HepG2 (cell line): ENCODE measurements around the gene CCDC77. TPM values are rescaled to one million over a fixed set of nuclear protein-coding genes. Genes with fewer than 3 reads are reported as not detected.

Experiments
- ATAC-seq: fragments of 200-7000 bp; cut with Tn5 transposase; 3 replicates; pipeline ENCODE4 v1.9.1; 2020; ENCODE audit warnings: mild to moderate bottlenecking, moderate library complexity
- BruUV-seq: library from RNA; stranded (reverse); fragments of 400-500 nt; replicated peaks from 2 replicates; lab custom pipeline; 2021; lab: Mats Ljungman, UMichigan
- CTCF ChIA-PET: fragments of 300-600 bp; formaldehyde crosslinking; extraction: SDS; loops from one replicate; lab custom pipeline; 2021; ENCODE audit warnings: low total read pairs, inconsistent platforms, low intra/inter-chr PET ratio; lab: Yijun Ruan, JAX
- POLR2A ChIA-PET: fragments of 350-600 bp; sonication (Branson Sonifier 250); formaldehyde crosslinking; loops from one replicate; lab custom pipeline; 2020; ENCODE audit warnings: antibody characterized with exemption, inconsistent platforms; lab: Yijun Ruan, JAX
- DNase-seq: peaks from one replicate; pipeline ENCODE4 v3.0.0-alpha.2; 2015; ENCODE audit warnings: low spot score
- FAIRE-seq: peaks from 3 replicates; lab custom pipeline; 2011; peaks lifted over from hg19 to GRCh38; lab: Jason Lieb, UNC
- H2AFZ ChIP-seq: one replicate; pipeline ENCODE4 v1.6.1; 2011; ENCODE audit warnings: low read length, inconsistent platforms
- H3K27ac ChIP-seq: fragments of 300-600 bp; 3 replicates; pipeline ENCODE4 v1.8.0; 2011; ENCODE audit warnings: mixed run types, mild to moderate bottlenecking, mixed read lengths, low read length, inconsistent platforms; ENCODE audit not compliant: insufficient read depth; ENCODE audit errors: extremely low read length
- H3K27me3 ChIP-seq, 2 experiments: fragments of 200-600 bp in 1 of 2; 2 replicates in 1 of 2; 3 replicates in 1 of 2; pipeline versions ENCODE4 v1.6.0 to v1.8.0; 2011; ENCODE audit warnings: low read length in 2 of 2, mild to moderate bottlenecking in 2 of 2, moderate library complexity in 2 of 2, inconsistent platforms in 1 of 2; ENCODE audit not compliant: insufficient read depth in 2 of 2, control insufficient read depth in 1 of 2
- H3K36me3 ChIP-seq, 2 experiments: fragments of 200-600 bp in 1 of 2; replicated peaks in 1 of 2; 2 replicates in 1 of 2; 3 replicates in 1 of 2; pipeline versions ENCODE4 v1.5.1 to v1.8.0; 2011; ENCODE audit warnings: low read length in 2 of 2, inconsistent platforms in 1 of 2; ENCODE audit not compliant: insufficient read depth in 2 of 2, control insufficient read depth in 1 of 2
- H3K4me1 ChIP-seq: 2 replicates; pipeline ENCODE4 v1.5.1; 2012; ENCODE audit warnings: low read length, inconsistent platforms; ENCODE audit not compliant: insufficient read depth
- H3K4me2 ChIP-seq: 2 replicates; pipeline ENCODE4 v1.6.0; 2011; ENCODE audit warnings: low read depth, low read length, inconsistent platforms
- H3K4me3 ChIP-seq, 3 experiments: fragments of 200-600 bp in 1 of 3; sonication (generic), shearing (Covaris generic) in 1 of 3; replicated peaks in 1 of 3; 2 replicates each; pipeline ENCODE4 v1.5.1; 2011 to 2016; ENCODE audit warnings: low read length in 3 of 3, inconsistent platforms in 2 of 3, low read depth in 2 of 3, mild to moderate bottlenecking in 2 of 3, control low read depth in 1 of 3, mixed read lengths in 1 of 3; ENCODE audit not compliant: insufficient read depth in 1 of 3
- H3K79me2 ChIP-seq: one replicate; pipeline ENCODE4 v1.6.1; 2011; ENCODE audit warnings: low read length, inconsistent platforms; ENCODE audit not compliant: insufficient read depth
- H3K9ac ChIP-seq: 2 replicates; pipeline ENCODE4 v1.6.0; 2011; ENCODE audit warnings: mild to moderate bottlenecking, low read depth, low read length, inconsistent platforms; ENCODE audit not compliant: insufficient read depth
- H3K9me3 ChIP-seq: 2 replicates; pipeline ENCODE4 v1.5.1; 2012; ENCODE audit warnings: mild to moderate bottlenecking, low read length
- H4K20me1 ChIP-seq: 2 replicates; pipeline ENCODE4 v1.6.0; 2011; ENCODE audit warnings: inconsistent platforms, mild to moderate bottlenecking, low read length, moderate library complexity; ENCODE audit not compliant: insufficient read depth
- FOXK2 ChIP-seq: fragments of 450-650 bp; IDR thresholded peaks from 2 replicates; pipeline ENCODE4 v1.6.1; 2016
- GATA4 ChIP-seq: sonication (generic); IDR thresholded peaks from 2 replicates; pipeline ENCODE4 v1.6.1; 2016; ENCODE audit warnings: antibody characterized with exemption, low read depth, borderline replicate concordance
- KMT2B ChIP-seq: IDR thresholded peaks from 2 replicates; pipeline ENCODE4 v1.6.1; 2016; ENCODE audit warnings: missing genetic modification reagents, missing compliant biosample characterization
- MTF2 ChIP-seq: sonication (generic); formaldehyde crosslinking; IDR thresholded peaks from 2 replicates; pipeline ENCODE4 v1.5.0; 2020; ENCODE audit warnings: missing genetic modification reagents, borderline replicate concordance
- SALL1 ChIP-seq: sonication (generic); formaldehyde crosslinking; IDR thresholded peaks from 2 replicates; pipeline ENCODE4 v1.8.0; 2022; ENCODE audit warnings: mild to moderate bottlenecking, missing genetic modification reagents
- SRSF1 ChIP-seq: fragments of 200-400 bp; formaldehyde crosslinking; optimal IDR thresholded peaks from 2 replicates; pipeline ENCODE3; 2017; ENCODE audit warnings: mild to moderate bottlenecking, low read depth, low read length, moderate library complexity
- ZBTB8A ChIP-seq: sonication (generic); formaldehyde crosslinking; IDR thresholded peaks from 2 replicates; pipeline ENCODE4 v1.4.0; 2020; ENCODE audit warnings: mild to moderate bottlenecking, low read depth, missing genetic modification reagents, borderline replicate concordance
- ZNF724P ChIP-seq: sonication (generic); formaldehyde crosslinking; IDR thresholded peaks from 2 replicates; pipeline ENCODE4 v1.8.0; 2022; ENCODE audit warnings: missing genetic modification reagents, borderline replicate concordance
- ZNF737 ChIP-seq: sonication (generic); formaldehyde crosslinking; IDR thresholded peaks from 2 replicates; pipeline ENCODE4 v1.5.0; 2020; ENCODE audit warnings: missing genetic modification reagents, mild to moderate bottlenecking, borderline replicate concordance
- ZNF75D ChIP-seq: sonication (generic); formaldehyde crosslinking; IDR thresholded peaks from 2 replicates; pipeline ENCODE4 v1.8.1; 2023; ENCODE audit warnings: missing genetic modification reagents, mild to moderate bottlenecking, borderline replicate concordance
- WGBS: methylation state at CpG from one replicate; pipeline ENCODE4 v1.1.6; 2017; ENCODE audit warnings: low lambda C conversion rate; 5-methylcytosine and 5-hydroxymethylcytosine counted together
- in situ Hi-C: cut with HindIII; loops from 2 replicates; pipeline ENCODE4 v1.10.0; 2017; ENCODE audit warnings: low pct_unique_long_range_greater_than_20kb; ENCODE audit not compliant: extremely low pct_ligation_motif_present
- intact Hi-C: fragments of 100-400 bp; cut with micrococcal nuclease; formaldehyde crosslinking; loops from one replicate; pipeline ENCODE4 v1.10.0; 2022; ENCODE audit not compliant: unreplicated experiment
- polyA plus RNA-seq, 8 experiments: library from polyadenylated mRNA; depleted of rRNA in 3 of 8; stranded (reverse) in 7 of 8; unstranded in 1 of 8; fragments of >200 nt; fragmentation: Illumina TruSeq in 4 of 8; extraction: Trizol in 4 of 8; gene quantifications; 2 replicates each; pipeline versions ENCODE4 v1.2.1 to v1.2.3, GENCODE V29; 2011 to 2016; ENCODE audit warnings: low read depth in 4 of 8, missing spikeins in 1 of 8, mixed read lengths in 1 of 8; ENCODE audit not compliant: insufficient read depth in 1 of 8
- total RNA-seq, 5 experiments: library from RNA; depleted of rRNA; stranded (reverse); fragments of >200 nt; fragmentation: Illumina TruSeq; extraction: Trizol; gene quantifications; 2 replicates each; pipeline ENCODE4 v1.2.3, GENCODE V29; 2016; ENCODE audit warnings: low read depth in 1 of 5
- TF ChIP-seq, protein P1 (sequence below): sonication (generic); formaldehyde crosslinking; IDR thresholded peaks from 2 replicates; pipeline ENCODE4 v1.5.1; 2020; ENCODE audit warnings: missing genetic modification reagents, mild to moderate bottlenecking, borderline replicate concordance
- TF ChIP-seq, protein P2 (sequence below): sonication (generic); formaldehyde crosslinking; IDR thresholded peaks from 2 replicates; pipeline ENCODE4 v1.4.0; 2020; ENCODE audit warnings: missing genetic modification reagents, borderline replicate concordance
- TF ChIP-seq, protein P3 (sequence below), 2 experiments: sonication (generic) in 1 of 2; formaldehyde crosslinking in 1 of 2; IDR thresholded peaks; 2 replicates each; pipeline versions ENCODE4 v1.5.1 to v1.6.1; 2011 to 2020; ENCODE audit warnings: borderline replicate concordance in 1 of 2, low read depth in 1 of 2, low read length in 1 of 2, mild to moderate bottlenecking in 1 of 2, missing genetic modification reagents in 1 of 2, moderate library complexity in 1 of 2
- TF ChIP-seq, protein P4 (sequence below): sonication (generic); formaldehyde crosslinking; conservative IDR thresholded peaks from 2 replicates; pipeline ENCODE4 v1.8.1; 2023; ENCODE audit warnings: missing genetic modification reagents
- TF ChIP-seq, protein P5 (sequence below): sonication (generic); formaldehyde crosslinking; IDR thresholded peaks from 2 replicates; pipeline ENCODE4 v1.5.0; 2020; ENCODE audit warnings: mild to moderate bottlenecking, missing genetic modification reagents

CCDC77 gene
- total and polyA plus RNA-seq, 2 of the 13 experiments (the other 11 are each of a cell fraction or from before 2014, with no cell fraction given) = 6.4 to 16.4 TPM

DNA sequence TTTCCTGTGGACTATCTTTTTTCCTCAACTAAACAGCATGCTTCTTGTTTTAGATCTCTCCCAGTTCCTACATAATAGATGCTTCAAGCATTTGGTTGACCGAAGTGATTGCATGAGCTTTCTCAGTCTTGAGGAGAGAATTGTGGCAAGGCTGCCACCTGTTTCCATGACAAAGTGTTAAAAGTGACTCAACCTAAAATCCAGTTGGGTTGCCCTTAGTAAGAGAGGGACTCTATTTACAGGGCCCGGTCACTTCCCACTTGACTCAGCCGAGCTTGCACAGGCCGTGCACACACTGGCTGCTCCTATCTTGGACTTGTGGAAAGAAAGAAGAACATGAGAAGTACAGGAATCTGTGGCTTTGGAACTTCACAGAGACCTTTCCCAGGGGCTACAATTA lies 56.2 kb downstream of the CCDC77 start:
- CTCF ChIA-PET = interaction anchor here (11.2 kb wide), 1 partner anchor 89 kb away, joined by 227 read pairs; no protein-coding TSS in a partner anchor

More for the DNA sequence above, 56.2 kb downstream of the CCDC77 start:
- H3K4me3 ChIP-seq = no peak overlapping the region
- peaks cover 3 to 34% of the 10 kb centered on the region in 2 experiments; a peak in 3 of 5 replicates for H3K27me3 ChIP-seq
- H4K20me1 ChIP-seq = no peaks in the 10 kb centered on the region
- H3K36me3 ChIP-seq = no peaks in the 10 kb centered on the region
- no peak for ATAC-seq
- peaks cover 18% of the 10 kb centered on the region for H3K4me1 ChIP-seq
- no peaks in the 10 kb centered on the region for H3K79me2 ChIP-seq
- intact Hi-C loops = no loop called here
- BruUV-seq = no TSS peak
- no peaks in the 10 kb centered on the region for H3K9me3 ChIP-seq
- in situ Hi-C loops = loop anchor here (5.0 kb wide), 1 partner anchor 85 kb away; no protein-coding TSS in a partner anchor
- POLR2A ChIA-PET = no interaction called here
- no peak overlapping the region for H3K9ac ChIP-seq
- no peak overlapping the region for H3K27ac ChIP-seq
- DNase-seq = no peak
- FAIRE-seq = no peak
- 3% methylated on average over 4 of the region's 4 CpGs for WGBS
- no peak overlapping the region for H2AFZ ChIP-seq
- H3K4me2 ChIP-seq = no peak overlapping the region
- TF ChIP-seq ZNF75D (CRISPR knock-in tag) (no peak), MTF2 (CRISPR knock-in tag) (no peak), ZNF724P (no peak), ZNF737 (no peak), FOXK2 (no peak), KMT2B (CRISPR knock-in tag) (no peak), GATA4 (no peak), SALL1 (CRISPR knock-in tag) (no peak), SRSF1 (no peak), ZBTB8A (CRISPR knock-in tag) (no peak)
- TF ChIP-seq, protein P1, sequence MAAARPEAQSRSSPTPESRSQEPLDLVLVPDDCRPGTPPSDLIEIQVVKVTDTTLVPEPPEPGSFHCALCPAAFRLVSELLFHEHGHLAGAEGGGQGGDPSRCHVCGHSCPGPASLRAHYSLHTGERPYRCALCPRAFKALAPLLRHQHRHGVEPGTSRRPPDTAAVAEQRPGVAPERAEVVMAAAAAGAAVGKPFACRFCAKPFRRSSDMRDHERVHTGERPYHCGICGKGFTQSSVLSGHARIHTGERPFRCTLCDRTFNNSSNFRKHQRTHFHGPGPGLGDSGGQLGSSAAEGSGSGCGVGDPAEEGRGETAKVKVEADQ (CRISPR knock-in tag) = no peak
- TF ChIP-seq, protein P2, sequence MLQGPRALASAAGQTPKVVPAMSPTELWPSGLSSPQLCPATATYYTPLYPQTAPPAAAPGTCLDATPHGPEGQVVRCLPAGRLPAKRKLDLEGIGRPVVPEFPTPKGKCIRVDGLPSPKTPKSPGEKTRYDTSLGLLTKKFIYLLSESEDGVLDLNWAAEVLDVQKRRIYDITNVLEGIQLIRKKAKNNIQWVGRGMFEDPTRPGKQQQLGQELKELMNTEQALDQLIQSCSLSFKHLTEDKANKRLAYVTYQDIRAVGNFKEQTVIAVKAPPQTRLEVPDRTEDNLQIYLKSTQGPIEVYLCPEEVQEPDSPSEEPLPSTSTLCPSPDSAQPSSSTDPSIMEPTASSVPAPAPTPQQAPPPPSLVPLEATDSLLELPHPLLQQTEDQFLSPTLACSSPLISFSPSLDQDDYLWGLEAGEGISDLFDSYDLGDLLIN (CRISPR knock-in tag) = no peak
- TF ChIP-seq, protein P3, sequence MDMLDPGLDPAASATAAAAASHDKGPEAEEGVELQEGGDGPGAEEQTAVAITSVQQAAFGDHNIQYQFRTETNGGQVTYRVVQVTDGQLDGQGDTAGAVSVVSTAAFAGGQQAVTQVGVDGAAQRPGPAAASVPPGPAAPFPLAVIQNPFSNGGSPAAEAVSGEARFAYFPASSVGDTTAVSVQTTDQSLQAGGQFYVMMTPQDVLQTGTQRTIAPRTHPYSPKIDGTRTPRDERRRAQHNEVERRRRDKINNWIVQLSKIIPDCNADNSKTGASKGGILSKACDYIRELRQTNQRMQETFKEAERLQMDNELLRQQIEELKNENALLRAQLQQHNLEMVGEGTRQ (IDR thresholded peaks at IDR 0.05; ENCODE audit: low read depth, low read length) = no peak
- TF ChIP-seq, protein P3 (CRISPR knock-in tag; IDR thresholded peaks at IDR 0.05; ENCODE audit: borderline replicate concordance) = no peak
- TF ChIP-seq, protein P4, sequence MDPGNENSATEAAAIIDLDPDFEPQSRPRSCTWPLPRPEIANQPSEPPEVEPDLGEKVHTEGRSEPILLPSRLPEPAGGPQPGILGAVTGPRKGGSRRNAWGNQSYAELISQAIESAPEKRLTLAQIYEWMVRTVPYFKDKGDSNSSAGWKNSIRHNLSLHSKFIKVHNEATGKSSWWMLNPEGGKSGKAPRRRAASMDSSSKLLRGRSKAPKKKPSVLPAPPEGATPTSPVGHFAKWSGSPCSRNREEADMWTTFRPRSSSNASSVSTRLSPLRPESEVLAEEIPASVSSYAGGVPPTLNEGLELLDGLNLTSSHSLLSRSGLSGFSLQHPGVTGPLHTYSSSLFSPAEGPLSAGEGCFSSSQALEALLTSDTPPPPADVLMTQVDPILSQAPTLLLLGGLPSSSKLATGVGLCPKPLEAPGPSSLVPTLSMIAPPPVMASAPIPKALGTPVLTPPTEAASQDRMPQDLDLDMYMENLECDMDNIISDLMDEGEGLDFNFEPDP (CRISPR knock-in tag) = no peak
- TF ChIP-seq, protein P5, sequence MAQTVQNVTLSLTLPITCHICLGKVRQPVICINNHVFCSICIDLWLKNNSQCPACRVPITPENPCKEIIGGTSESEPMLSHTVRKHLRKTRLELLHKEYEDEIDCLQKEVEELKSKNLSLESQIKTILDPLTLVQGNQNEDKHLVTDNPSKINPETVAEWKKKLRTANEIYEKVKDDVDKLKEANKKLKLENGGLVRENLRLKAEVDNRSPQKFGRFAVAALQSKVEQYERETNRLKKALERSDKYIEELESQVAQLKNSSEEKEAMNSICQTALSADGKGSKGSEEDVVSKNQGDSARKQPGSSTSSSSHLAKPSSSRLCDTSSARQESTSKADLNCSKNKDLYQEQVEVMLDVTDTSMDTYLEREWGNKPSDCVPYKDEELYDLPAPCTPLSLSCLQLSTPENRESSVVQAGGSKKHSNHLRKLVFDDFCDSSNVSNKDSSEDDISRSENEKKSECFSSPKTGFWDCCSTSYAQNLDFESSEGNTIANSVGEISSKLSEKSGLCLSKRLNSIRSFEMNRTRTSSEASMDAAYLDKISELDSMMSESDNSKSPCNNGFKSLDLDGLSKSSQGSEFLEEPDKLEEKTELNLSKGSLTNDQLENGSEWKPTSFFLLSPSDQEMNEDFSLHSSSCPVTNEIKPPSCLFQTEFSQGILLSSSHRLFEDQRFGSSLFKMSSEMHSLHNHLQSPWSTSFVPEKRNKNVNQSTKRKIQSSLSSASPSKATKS (CRISPR knock-in tag) = no peak
